Measurements from ENCODE around the gene TMEM89. TPM values are rescaled to one million over a fixed set of nuclear protein-coding genes. Genes with fewer than 3 reads are reported as not detected.

Gene TMEM89
- total RNA-seq, 6 experiments from 2014 or later: not detected

GRCh38 chr3:48601622-48601994 lies 20.0 kb downstream of the TMEM89 start:
- no peaks in the 10 kb centered on the region for H3K9me3 ChIP-seq
- intact Hi-C loops (cut with DNase I): no loop called here
- H3K27ac ChIP-seq: no peak overlapping the region
- no peaks in the 10 kb centered on the region for H3K27me3 ChIP-seq
- 71% methylated on average over 1 of the region's 2 CpGs for WGBS (ENCODE audit: insufficient coverage, low coverage, low lambda C conversion rate, missing lambda C conversion rate)
- peaks cover 0 to 83% (median 48%) of the 10 kb centered on the region in 4 donors for H3K36me3 ChIP-seq
- no peak for DNase-seq
- no peaks in the 10 kb centered on the region for H3K4me1 ChIP-seq
- TF ChIP-seq POLR2A (IDR thresholded peaks at IDR 0.05): no peak
- TF ChIP-seq, protein P1, sequence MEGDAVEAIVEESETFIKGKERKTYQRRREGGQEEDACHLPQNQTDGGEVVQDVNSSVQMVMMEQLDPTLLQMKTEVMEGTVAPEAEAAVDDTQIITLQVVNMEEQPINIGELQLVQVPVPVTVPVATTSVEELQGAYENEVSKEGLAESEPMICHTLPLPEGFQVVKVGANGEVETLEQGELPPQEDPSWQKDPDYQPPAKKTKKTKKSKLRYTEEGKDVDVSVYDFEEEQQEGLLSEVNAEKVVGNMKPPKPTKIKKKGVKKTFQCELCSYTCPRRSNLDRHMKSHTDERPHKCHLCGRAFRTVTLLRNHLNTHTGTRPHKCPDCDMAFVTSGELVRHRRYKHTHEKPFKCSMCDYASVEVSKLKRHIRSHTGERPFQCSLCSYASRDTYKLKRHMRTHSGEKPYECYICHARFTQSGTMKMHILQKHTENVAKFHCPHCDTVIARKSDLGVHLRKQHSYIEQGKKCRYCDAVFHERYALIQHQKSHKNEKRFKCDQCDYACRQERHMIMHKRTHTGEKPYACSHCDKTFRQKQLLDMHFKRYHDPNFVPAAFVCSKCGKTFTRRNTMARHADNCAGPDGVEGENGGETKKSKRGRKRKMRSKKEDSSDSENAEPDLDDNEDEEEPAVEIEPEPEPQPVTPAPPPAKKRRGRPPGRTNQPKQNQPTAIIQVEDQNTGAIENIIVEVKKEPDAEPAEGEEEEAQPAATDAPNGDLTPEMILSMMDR (IDR thresholded peaks at IDR 0.05): no peak
- no peak overlapping the region for H3K4me3 ChIP-seq
- no peak for ATAC-seq

DNA sequence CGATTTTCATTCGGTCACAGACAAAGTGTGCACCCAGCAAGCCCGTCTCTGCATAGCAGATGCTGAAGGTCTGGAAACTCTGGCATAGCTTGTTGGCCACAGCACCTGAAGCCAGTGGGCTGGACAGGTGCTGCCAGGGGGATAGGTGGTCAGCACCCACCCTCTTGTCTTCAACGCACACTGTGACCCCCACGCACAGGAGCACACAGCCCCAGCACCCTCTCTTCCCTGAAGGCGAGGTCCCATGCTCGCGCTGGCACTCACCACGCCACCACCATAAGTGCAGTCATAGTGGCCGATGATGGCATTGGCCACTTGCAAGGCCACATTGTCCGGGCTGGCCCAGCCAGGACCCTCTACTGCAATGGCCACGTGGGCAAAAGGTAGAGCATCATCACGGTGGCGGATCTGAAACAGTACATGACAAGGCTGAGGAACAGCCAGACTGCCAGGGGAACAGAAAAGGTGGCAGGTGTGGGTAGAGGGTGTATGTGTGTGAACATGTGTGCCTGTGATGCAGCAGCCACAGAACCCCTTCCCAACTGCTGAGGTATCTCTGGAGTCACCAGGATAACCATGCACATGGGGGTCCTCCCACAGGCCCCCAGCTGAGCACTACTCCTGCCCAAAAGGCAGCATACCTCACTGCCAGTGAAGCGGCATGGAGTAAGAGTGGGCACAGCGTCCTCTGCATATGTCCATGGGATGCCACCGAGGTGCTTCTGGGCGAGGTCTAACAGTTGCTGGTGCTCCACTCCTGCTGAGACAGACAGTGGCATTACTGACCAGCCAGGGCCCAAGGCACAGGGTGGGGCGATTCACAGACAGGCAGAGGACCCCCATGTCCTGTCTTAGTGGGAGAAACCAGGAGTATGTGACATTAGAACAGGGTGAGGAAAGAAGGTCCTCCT lies 20.6 kb downstream of the TMEM89 start:
- Histone ChIP-seq H3K4me3 (no peak overlapping the region), H3K27me3 (no peaks in the 10 kb centered on the region), H3K27ac (no peak overlapping the region), H3K36me3 (peaks cover 0 to 77% (median 45%) of the 10 kb centered on the region in 4 donors), H3K4me1 (no peaks in the 10 kb centered on the region), H3K9me3 (no peaks in the 10 kb centered on the region)
- no peak for DNase-seq
- no peak for ATAC-seq
- 93% methylated on average over 5 of the region's 19 CpGs for WGBS (ENCODE audit: insufficient coverage, low coverage, low lambda C conversion rate, missing lambda C conversion rate)
- intact Hi-C loops (cut with DNase I): no loop called here
- TF ChIP-seq, protein P1 (IDR thresholded peaks at IDR 0.05): no peak
- no peak for TF ChIP-seq POLR2A (IDR thresholded peaks at IDR 0.05)

DNA sequence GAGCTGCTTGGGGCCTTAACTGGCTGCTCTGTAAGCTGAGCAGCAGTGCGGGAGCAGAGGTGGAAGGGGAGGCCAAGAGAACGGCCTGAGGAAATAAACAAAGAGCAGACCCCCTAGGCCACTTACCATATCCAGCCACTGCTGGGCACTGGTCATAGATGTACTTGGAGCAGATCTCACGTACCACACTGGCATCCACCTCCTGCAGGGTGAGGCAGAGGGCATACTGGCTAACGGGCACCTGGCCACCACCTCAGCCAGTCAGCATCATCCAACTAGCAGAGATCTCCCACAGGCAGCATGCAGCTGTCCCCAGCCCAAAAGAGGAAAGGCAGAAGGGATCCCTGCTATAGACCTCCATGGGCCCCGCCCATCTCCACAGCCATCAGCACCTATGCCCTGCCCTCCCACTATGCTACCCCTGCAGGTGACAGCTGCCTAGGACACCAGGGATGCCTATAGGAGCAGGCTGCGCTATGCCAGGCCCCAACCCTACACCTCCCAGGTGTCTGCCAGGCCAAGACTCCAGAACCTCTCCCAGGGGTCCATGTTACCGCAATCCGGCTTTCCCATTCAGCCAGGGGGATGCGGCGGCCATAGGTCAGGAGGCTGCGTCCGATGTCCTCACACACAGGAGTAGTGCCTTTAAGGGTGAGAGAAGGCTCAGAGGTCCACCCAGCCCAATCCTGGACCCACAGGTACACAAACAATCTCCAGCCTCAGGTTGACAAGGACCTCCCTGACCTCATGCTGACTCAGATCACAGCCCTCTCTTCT lies 21.9 kb downstream of the TMEM89 start:
- ATAC-seq: no peak
- Histone ChIP-seq H3K4me1 (no peaks in the 10 kb centered on the region), H3K4me3 (no peak overlapping the region), H3K36me3 (peaks cover 0 to 64% (median 38%) of the 10 kb centered on the region in 4 donors), H3K27me3 (no peaks in the 10 kb centered on the region), H3K9me3 (no peaks in the 10 kb centered on the region), H3K27ac (no peak overlapping the region)
- TF ChIP-seq POLR2A (IDR thresholded peaks at IDR 0.05): no peak
- TF ChIP-seq, protein P1 (IDR thresholded peaks at IDR 0.05): no peak
- no peak for DNase-seq
- WGBS (ENCODE audit: insufficient coverage, low coverage, low lambda C conversion rate, missing lambda C conversion rate): 93% methylated on average over 6 of the region's 12 CpGs
- intact Hi-C loops (cut with DNase I): no loop called here

DNA sequence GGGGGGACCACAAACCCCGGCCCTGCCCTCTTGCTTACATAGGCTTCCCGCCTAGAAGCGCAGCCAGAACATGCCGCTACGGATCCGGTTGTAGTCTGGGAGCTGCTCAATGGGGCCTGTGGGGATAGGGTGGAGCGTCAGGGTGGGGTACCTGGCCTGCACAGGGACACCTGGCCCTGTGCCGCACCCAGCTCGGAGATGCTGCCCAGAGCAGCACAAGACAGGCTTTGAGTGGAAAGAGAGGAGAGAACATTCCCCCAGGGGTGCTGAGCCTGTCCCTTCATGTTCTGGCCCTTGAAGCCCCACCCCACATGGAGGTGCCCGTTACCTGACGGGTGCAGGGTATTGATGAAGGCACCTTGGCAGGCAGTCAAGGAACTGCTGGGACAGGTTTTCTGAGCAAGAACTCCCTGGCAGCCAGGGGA lies 22.5 kb downstream of the TMEM89 start:
- Histone ChIP-seq H3K36me3 (peaks cover 0 to 58% (median 35%) of the 10 kb centered on the region in 4 donors), H3K4me1 (no peaks in the 10 kb centered on the region), H3K9me3 (no peaks in the 10 kb centered on the region), H3K4me3 (no peak overlapping the region), H3K27ac (no peak overlapping the region), H3K27me3 (no peaks in the 10 kb centered on the region)
- no peak for ATAC-seq
- TF ChIP-seq, protein P1 (IDR thresholded peaks at IDR 0.05): no peak
- TF ChIP-seq POLR2A (IDR thresholded peaks at IDR 0.05): no peak
- intact Hi-C loops (cut with DNase I): no loop called here
- peak in 1 of 3 donors; percentile 37 for DNase-seq
- 100% methylated on average over 1 of the region's 11 CpGs for WGBS (ENCODE audit: insufficient coverage, low coverage, low lambda C conversion rate, missing lambda C conversion rate)
